Measurements from ENCODE around the gene ATOH8.

DNA sequence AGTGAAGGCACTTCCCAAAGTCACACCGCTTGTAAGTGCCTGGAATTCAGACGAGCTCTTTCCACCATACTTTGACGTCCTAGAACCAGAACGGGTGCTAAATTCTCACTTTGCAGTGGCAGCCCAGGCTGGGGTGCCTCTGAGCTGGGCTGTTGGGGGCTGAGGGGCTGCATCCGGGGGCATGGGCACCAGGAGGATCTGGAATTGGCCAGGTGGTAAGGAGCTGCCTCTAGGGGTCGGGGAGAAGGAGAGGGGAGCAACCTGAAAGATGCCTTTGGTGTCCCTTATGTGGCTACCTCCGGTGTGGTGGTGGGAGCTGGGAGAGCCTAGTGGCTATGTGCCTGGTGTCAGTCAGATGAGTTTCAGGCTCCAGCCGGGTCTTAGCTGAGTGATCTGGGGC lies 7.1 kb downstream of the ATOH8 start:
- no peak for TF ChIP-seq EP300 (IDR thresholded peaks at IDR 0.05)
- TF ChIP-seq, protein P1, sequence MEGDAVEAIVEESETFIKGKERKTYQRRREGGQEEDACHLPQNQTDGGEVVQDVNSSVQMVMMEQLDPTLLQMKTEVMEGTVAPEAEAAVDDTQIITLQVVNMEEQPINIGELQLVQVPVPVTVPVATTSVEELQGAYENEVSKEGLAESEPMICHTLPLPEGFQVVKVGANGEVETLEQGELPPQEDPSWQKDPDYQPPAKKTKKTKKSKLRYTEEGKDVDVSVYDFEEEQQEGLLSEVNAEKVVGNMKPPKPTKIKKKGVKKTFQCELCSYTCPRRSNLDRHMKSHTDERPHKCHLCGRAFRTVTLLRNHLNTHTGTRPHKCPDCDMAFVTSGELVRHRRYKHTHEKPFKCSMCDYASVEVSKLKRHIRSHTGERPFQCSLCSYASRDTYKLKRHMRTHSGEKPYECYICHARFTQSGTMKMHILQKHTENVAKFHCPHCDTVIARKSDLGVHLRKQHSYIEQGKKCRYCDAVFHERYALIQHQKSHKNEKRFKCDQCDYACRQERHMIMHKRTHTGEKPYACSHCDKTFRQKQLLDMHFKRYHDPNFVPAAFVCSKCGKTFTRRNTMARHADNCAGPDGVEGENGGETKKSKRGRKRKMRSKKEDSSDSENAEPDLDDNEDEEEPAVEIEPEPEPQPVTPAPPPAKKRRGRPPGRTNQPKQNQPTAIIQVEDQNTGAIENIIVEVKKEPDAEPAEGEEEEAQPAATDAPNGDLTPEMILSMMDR (IDR thresholded peaks at IDR 0.05), result no peak
- no peak for TF ChIP-seq POLR2AphosphoS5 (IDR thresholded peaks at IDR 0.05)
